Measurements from ENCODE around the gene LAIR1.

LAIR1 gene

DNA sequence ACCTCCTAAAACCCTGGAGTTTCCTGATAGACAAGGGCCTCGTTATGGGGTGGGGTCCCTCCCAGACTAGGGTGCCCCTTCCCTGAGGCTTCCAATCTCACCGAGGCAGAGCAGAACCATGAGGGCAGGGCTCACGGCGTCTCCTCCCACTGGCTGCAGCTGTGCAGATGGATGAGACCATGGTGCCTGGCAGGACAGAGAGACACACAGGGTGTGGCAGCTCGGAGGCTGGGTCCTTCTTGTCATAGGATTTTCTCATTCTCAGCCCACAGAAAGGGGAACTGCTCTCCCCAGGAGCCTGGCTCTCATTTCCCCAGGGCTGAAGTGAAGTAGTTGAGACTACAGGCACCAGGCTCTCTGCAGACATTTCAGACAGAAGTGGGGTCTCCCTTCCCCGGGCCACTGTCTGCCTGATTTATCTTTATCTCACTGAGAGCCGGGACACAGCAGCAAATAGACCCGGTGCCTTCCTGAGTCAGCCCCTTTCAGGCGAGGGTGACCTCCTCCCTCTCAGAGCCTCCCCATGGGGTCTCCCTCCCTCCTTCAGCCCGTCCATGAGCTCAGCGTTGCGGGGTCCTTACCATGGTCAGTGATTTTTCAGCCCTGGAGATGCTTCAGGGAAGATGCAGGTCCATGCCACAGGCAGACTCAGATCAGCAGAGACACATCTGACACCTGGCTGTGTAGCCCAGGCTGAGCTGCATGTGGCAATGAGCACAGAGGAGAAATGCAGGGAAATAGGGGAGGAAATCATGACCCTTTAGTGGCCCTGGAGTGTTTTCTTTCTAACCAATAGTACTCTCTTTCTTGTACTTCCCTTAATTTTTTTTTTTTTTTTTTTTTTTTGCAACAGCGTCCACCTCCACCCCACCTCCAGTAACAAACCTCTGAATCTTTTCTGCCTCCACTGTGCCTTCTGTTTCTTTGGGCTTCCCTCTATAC is 52.0 kb downstream of the LAIR1 start, which contains the start of gene LILRA5:
Gene LILRA5, minus strand, starts transcription at position 731 of the 942 bp plus-strand sequence. Its CDS starts 147 bp downstream, at position 584.
- no peak for DNase-seq

GRCh38 chr19:54312011-54312410 is 52.7 kb downstream of the LAIR1 start:
- no peak for DNase-seq

DNA sequence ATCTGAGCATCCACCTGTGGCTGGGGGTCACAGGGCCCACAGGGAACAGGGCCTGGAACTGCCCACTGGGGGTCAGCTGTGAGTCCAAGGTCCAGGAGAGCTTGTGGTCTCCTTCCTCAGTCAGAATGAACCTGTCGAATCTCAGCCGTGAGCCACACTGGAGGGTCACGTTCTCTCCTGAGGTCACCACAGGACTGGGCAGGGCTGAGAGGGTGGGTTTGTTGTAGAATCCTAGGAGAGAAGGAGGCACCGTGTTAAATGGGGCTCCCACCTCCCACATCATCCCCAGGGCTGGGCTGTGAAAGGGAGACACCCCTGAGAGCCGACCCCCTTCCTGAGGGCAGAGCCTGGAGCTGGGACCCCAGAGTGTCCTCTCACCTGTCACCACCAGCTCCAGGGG is 53.2 kb downstream of the LAIR1 start:
- DNase-seq = no peak

GRCh38 chr19:54310543-54310942 is 54.2 kb downstream of the LAIR1 start:
- DNase-seq = no peak

DNA sequence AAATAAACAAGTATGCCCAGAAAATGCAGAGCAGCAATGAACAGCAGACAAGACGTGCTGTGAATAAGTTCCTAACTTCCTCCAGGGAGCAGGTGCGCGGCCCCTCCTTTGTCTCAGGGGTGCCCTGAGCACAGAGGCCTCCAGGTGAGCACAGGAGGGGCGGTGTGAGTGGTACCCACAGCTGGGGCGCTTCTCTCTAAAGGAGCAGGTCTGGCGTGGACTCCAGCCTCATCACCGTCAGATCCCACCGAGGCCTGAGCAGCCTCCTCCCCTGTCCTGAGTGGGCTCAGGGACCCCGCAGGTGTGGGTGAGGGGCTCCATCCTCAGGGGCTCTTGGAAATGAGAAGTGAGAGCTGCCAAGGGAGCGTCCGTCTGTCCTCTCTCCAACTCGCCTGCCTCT is 54.9 kb downstream of the LAIR1 start:
- no peak for DNase-seq

GRCh38 chr19:54307389-54308020 is 57.2 kb downstream of the LAIR1 start:
- DNase-seq = no peak

DNA sequence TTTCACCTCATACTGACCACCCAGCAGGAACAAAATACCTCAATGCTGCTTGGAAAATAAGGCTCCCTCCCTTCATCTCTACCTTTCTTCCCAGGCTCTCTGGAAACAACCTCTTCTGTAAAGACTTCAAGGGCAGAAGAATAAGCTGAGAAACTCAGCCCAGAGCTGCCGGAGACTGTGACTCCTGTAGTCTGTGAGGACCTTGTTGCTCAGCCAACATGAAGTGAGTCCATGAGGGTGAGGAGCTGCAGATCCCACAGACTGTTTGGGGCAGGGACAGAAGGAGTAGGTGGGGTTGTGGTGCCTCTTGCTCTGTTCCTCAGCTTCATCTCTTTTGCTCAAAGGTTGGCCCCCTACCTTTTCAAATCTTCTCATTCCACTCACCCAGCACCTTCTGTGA is 59.6 kb downstream of the LAIR1 start:
- DNase-seq = no peak

GRCh38 chr19:54302257-54302656 is 62.5 kb downstream of the LAIR1 start:
- no peak for DNase-seq

Data from central memory CD4-positive, alpha-beta T cell (primary cell).